SJCRH30 (cell line): ENCODE results near the gene ERBB3. TPM values are rescaled to one million over a fixed set of nuclear protein-coding genes. Genes with fewer than 3 reads are reported as not detected.
"Not testable (repeated sequence)": the region's sequence is repeated elsewhere in the genome, so short reads cannot be mapped to it uniquely, and the experiment has no call there.

Experiments
- DNase-seq, 2 experiments: peaks; one replicate each; pipeline ENCODE4 v3.0.0-alpha.2; 2015 to 2020
- H3K27ac ChIP-seq: fragments of 250-450 bp; sonication (Bioruptor Pico); 2 replicates; pipeline ENCODE4 v1.5.1; 2020; ENCODE audit warnings: mild to moderate bottlenecking, moderate library complexity
- H3K27me3 ChIP-seq: fragments of 250-450 bp; sonication (Bioruptor Pico); 2 replicates; pipeline ENCODE4 v1.5.1; 2020; ENCODE audit warnings: mild to moderate bottlenecking, moderate library complexity
- H3K36me3 ChIP-seq: fragments of 250-450 bp; sonication (Bioruptor Pico); 2 replicates; pipeline ENCODE4 v1.5.1; 2020; ENCODE audit warnings: mild to moderate bottlenecking, moderate library complexity
- H3K4me1 ChIP-seq: fragments of 250-450 bp; sonication (Bioruptor Pico); 2 replicates; pipeline ENCODE4 v1.5.1; 2020; ENCODE audit warnings: mild to moderate bottlenecking, moderate library complexity
- H3K4me3 ChIP-seq: fragments of 250-450 bp; sonication (Bioruptor Pico); 2 replicates; pipeline ENCODE4 v1.5.1; 2020; ENCODE audit warnings: mild to moderate bottlenecking, moderate library complexity
- H3K9me3 ChIP-seq: fragments of 250-450 bp; sonication (Bioruptor Pico); replicated peaks from 2 replicates; pipeline ENCODE4 v1.5.1; 2020; ENCODE audit warnings: mild to moderate bottlenecking, moderate library complexity
- total RNA-seq: library from RNA; depleted of rRNA; stranded (reverse); fragments of >200 nt; shearing (Covaris generic); gene quantifications from 2 replicates; pipeline ENCODE4 v1.2.3, GENCODE V29; 2014

Gene ERBB3
- total RNA-seq, 1 experiment from 2014 or later = 38.0 TPM

DNA sequence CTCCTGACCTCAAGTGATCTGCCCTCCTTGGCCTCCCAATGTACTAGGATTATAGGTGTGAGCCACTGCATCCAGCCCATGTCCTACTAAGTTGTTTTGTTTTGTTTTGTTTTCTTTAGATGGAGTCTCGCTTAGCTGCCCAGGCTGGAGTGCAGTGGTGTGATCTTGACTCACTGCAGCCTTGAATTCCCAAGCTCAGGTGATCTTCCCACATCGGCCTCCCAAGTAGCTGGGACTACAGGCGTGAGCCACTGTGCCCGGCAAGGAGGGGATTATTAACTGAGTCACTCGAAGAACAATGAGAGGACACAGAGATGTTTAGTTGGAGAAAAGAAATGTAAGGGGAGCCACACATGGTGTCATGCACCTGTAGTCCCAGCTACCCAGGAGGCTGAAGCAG, 18.0 kb upstream of the ERBB3 start:
- H3K27me3 ChIP-seq = no peaks in the 10 kb centered on the region
- no peak overlapping the region for H3K27ac ChIP-seq
- H3K9me3 ChIP-seq = no peaks in the 10 kb centered on the region
- no peaks in the 10 kb centered on the region for H3K4me1 ChIP-seq
- no peaks in the 10 kb centered on the region for H3K36me3 ChIP-seq
- no peak for DNase-seq
- H3K4me3 ChIP-seq = no peak overlapping the region

DNA sequence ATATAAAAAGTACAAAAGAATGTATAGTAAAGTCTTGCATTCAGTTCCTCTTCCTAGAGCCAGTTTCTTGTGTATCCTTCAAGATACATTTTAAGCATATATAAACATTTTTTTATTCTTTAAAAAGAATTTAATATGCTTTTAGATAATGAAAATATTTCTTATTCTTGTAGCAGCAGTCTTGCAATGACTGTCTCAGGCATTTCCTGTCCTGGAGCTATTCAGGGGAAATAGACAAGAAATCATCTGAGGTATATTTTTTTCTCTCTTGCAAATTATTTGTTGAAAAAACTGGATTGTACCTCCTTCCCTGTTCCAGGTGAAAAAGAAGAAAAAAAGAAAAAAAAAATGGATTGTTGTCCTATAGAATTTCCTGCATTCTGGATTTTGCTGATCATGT, 17.0 kb upstream of the ERBB3 start:
- no peaks in the 10 kb centered on the region for H3K36me3 ChIP-seq
- no peaks in the 10 kb centered on the region for H3K27me3 ChIP-seq
- no peak for DNase-seq
- no peak overlapping the region for H3K27ac ChIP-seq
- no peaks in the 10 kb centered on the region for H3K4me1 ChIP-seq
- no peaks in the 10 kb centered on the region for H3K9me3 ChIP-seq
- no peak overlapping the region for H3K4me3 ChIP-seq

DNA sequence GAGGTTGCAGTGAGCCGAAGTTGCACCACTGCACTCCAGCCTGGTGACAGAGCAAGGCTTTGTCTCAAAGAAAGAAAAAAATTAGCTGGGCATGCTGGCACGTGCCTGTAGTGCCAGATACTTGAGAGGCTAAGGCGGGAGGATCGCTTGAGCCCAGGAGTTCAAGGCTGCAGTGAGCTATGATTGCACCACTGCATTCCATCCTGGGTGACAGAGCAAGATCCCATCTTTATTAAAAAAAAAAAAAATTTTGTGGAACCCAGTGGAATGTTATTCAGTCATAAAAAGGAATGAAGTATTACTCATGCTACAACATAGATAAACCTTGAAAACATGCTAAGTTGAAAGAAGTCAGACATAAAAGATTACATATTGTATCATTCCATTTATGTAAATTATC, 8.3 kb upstream of the ERBB3 start:
- no peak for DNase-seq
- Histone ChIP-seq H3K27ac (no peak overlapping the region), H3K36me3 (no peaks in the 10 kb centered on the region), H3K4me1 (no peaks in the 10 kb centered on the region), H3K4me3 (no peak overlapping the region), H3K27me3 (no peaks in the 10 kb centered on the region), H3K9me3 (no peaks in the 10 kb centered on the region)

DNA sequence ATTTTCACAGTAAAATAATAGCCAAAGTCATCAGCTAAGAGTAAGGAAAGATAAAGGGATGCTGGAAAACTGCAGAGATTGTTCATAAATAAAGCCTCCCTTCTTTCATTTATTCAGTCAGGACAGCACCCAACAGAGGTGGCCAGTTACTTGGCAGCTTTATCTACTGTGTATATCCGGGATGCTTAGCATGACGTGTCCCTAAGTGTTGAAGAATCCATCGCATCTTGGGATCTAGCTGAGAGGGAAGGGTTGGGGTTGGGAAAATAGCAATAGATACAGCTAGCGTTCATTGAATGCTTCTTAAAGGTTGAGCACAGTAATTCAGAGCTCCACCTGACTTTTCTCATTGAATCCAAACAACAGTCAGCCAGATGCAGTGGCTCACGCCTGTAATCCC, 5.6 kb upstream of the ERBB3 start:
- no peaks in the 10 kb centered on the region for H3K9me3 ChIP-seq
- H3K4me1 ChIP-seq = no peaks in the 10 kb centered on the region
- H3K4me3 ChIP-seq = no peak overlapping the region
- H3K27me3 ChIP-seq = no peaks in the 10 kb centered on the region
- H3K36me3 ChIP-seq = no peaks in the 10 kb centered on the region
- DNase-seq = no peak
- no peak overlapping the region for H3K27ac ChIP-seq

DNA sequence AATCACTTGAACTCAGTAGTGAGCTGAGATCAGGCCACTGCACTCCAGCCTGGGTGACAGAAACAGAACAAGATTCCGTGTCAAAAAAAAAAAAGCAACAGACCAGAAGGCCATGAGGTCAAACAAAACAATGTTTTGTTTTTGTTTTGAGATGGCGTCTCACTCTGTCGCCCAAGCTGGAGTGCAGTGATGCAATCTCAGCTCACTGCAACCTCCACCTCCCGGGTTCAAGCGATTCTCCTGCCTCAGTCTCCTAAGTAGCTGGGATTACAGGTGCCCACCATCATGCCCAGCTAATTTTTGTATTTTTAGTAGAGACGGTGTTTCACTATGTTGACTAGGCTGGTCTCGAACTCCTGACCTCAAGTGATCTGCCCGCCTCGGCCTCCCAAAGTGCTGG, 2.0 kb upstream of the ERBB3 start:
- H3K27me3 ChIP-seq, H3K9me3 ChIP-seq, H3K27ac ChIP-seq, H3K4me3 ChIP-seq, H3K36me3 ChIP-seq, DNase-seq: not testable (repeated sequence)
- H3K4me1 ChIP-seq = peaks cover 22% of the 10 kb centered on the region

DNA sequence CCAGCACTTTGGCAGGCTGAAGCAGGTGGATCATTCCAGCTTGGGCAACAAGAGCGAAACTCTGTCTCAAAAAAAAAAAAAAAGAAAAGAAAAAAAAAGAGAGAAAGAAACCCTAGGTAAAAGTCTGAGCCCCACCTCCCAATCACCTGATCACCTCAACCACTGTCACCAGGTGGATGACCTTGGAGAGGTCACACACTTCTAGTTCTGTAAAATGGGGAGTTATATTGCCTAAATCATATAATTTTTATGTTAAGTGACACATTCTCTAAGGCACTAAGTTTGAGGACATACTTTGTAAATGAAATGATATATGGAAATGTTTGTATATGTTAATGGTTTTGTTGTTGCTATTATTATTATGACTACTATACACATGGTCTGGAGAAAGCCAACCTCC, 1.5 kb upstream of the ERBB3 start:
- DNase-seq = no peak
- Histone ChIP-seq H3K36me3 (no peaks in the 10 kb centered on the region), H3K9me3 (no peaks in the 10 kb centered on the region), H3K4me3 (peak overlapping the region; percentile 86), H3K4me1 (peaks cover 25% of the 10 kb centered on the region), H3K27ac (peak overlapping the region; percentile 97), H3K27me3 (no peaks in the 10 kb centered on the region)

DNA sequence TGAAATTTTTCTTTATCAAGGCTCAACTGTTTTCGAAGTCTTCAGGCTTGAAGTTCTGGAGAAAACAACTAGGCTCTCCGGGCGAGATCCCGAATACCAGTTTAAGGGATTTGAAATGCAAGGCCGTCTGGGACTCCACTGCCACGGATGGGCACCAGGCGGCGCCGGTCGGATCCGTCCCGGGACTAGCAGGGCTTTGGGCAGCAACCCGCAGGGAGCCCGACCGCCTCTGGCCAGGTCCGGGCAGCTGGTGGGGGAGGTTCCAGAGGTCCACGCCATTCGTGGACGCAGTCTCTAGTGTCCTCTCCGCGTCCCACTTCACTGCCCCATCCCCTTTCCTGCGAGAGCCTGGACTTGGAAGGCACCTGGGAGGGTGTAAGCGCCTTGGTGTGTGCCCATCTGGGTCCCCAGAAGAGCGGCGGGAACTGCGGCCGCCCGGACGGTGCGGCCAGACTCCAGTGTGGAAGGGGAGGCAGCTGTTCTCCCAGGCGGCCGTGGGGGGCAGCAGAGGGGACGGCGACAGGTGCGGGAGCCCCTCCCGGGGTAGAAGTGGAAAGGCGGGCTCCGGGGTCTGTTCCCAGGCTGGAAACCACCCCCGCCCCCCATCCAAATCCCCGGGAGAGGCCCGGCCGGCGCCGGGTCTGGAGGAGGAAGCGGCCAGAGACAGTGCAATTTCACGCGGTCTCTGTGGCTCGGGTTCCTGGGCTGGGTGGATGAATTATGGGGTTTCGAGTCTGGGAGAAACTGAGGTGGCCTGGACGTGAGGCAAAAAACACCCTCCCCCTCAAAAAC, 838 bp upstream of the ERBB3 start:
- peaks cover 25% of the 10 kb centered on the region for H3K4me1 ChIP-seq
- no peaks in the 10 kb centered on the region for H3K36me3 ChIP-seq
- peak overlapping the region; percentile 86 for H3K4me3 ChIP-seq
- peak; percentile 95 to 97 for DNase-seq
- H3K27me3 ChIP-seq = no peaks in the 10 kb centered on the region
- H3K9me3 ChIP-seq = no peaks in the 10 kb centered on the region
- peak overlapping the region; percentile 97 for H3K27ac ChIP-seq

DNA sequence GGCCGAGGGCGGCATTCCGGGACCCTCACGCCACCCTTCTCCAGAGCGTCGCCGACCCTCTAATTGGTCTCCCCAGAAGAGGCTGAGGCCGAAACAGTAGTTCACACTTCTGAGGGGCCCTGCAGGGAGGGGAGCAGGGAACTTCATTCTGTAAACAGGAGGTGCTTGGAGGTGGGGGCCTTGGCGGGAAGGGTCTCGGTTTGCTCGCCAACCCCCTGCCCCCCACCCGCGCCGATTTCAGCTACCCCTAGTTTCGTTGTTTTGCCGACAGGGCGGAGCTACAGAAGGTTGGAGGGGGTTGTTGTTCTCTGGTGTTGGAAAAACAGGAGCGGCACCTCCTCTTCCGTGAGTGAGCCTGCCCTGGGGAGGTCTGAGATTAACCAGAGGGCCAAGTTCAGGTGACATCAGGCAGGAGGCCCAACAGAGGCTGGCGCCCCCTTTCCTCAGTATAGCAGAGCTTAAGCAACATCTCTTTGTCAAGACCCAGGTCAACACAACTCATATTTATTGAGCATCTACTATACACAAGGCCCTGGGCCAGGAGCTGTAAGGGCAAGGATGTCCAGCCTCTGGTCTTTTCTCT, 682 bp downstream of the ERBB3 start:
- peak overlapping the region; percentile 97 for H3K27ac ChIP-seq
- H3K4me1 ChIP-seq = peaks cover 25% of the 10 kb centered on the region
- H3K4me3 ChIP-seq = peak overlapping the region; percentile 86
- H3K27me3 ChIP-seq = no peaks in the 10 kb centered on the region
- DNase-seq = peak; percentile 27 to 34
- H3K9me3 ChIP-seq = no peaks in the 10 kb centered on the region
- H3K36me3 ChIP-seq = peaks cover 6% of the 10 kb centered on the region; the same call in 1 of the 2 replicates

DNA sequence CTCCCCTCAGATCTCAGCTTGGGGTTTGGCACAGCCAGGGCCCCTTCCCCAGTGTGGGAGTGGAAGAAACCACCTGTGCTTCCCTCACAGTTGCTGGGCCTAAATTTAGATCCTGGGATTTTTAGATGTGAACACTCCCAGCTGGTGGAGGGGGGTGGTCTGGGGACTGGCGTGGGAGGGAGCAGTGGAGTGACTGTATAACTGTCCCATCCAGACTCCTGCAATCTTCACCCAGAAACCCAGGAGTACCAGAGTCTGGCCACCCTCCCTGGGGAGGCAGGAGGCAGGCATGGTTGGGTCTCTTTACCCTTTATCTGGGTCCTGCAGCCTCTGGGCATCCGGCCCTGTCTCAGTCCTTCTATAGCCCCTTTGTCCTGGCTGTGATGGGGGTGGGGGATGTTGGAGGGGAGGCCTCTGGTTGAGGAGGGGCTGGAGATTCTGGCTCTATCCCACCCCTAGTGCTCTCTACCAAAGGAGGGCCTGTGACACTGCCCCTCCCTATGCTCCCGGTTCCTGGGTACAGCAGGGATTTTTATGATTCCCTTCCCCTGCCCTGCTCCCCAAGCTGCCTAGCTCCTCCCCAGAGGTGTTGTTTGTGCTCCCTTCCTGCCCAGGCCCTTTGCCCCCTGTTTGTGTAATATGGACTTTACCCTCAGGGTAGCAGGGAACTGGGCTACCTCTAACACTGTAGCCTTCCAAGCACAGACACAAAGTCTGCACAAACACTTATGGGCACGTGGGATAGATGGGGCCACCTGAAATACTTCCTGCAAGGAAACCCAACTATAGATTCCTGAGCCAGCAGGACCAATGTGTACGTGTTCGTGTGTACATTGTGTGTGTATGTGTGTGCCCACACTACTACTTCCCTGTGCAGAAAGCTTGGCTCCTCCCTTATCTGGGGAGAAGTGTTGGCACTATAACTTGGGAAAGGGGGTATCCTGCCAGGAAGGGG, 1.7 kb downstream of the ERBB3 start:
- no peaks in the 10 kb centered on the region for H3K9me3 ChIP-seq
- H3K27me3 ChIP-seq = no peaks in the 10 kb centered on the region
- H3K4me3 ChIP-seq = peak overlapping the region; percentile 86
- peak overlapping the region; percentile 18; the same call in 1 of the 2 replicates for H3K27ac ChIP-seq
- H3K4me1 ChIP-seq = peaks cover 25% of the 10 kb centered on the region
- peaks cover 6% of the 10 kb centered on the region; the same call in 1 of the 2 replicates for H3K36me3 ChIP-seq
- peak; percentile 49 to 64 for DNase-seq

DNA sequence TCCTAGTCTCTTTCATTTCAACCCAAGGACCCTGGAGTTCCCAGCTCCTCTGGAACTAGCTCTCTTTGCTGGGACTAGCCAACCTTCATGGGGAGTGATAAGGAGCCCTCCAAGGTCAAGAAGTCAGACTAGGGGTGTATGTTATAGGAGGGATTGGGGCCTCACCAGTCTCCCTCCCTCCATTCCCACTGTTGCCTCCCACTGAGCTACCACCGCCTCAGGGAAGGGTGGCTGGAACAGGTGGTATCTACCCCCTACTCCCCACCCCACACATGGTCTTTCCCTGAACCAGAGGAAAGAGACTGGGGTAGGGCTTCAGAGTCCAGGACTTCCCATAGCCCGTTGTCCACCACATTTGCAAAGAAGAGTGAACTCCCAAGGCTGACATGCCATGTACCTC, 2.4 kb downstream of the ERBB3 start:
- H3K27me3 ChIP-seq = no peaks in the 10 kb centered on the region
- H3K36me3 ChIP-seq = peaks cover 6% of the 10 kb centered on the region; the same call in 1 of the 2 replicates
- H3K9me3 ChIP-seq = no peaks in the 10 kb centered on the region
- peak; percentile 52 to 68 for DNase-seq
- no peak overlapping the region; the same call in 1 of the 2 replicates for H3K27ac ChIP-seq
- H3K4me3 ChIP-seq = no peak overlapping the region
- peaks cover 25% of the 10 kb centered on the region for H3K4me1 ChIP-seq

DNA sequence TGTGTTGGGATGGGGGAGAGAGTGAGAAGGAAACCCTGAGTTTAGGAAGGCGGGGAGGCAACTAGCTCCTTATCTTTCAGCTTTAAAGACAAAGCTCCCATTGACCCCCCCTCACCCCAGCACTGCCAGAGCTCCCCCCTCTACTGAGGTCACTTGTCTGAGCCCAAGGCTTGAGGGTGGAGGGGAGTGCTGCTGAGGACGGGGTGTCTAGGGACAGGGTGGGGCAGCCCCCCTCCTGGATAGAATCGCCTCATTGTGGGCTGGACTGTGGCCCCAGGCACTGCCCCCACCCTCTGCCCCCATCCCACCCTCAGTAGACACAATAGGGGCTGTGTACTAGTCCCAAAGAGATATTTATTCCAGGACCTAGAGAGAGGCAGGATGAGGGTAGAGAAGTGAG, 3.0 kb downstream of the ERBB3 start:
- DNase-seq = peak; percentile 11 to 27
- H3K36me3 ChIP-seq = peaks cover 6% of the 10 kb centered on the region; the same call in 1 of the 2 replicates
- peaks cover 25% of the 10 kb centered on the region for H3K4me1 ChIP-seq
- H3K4me3 ChIP-seq = no peak overlapping the region
- H3K27ac ChIP-seq = no peak overlapping the region
- H3K27me3 ChIP-seq = no peaks in the 10 kb centered on the region
- H3K9me3 ChIP-seq = no peaks in the 10 kb centered on the region

DNA sequence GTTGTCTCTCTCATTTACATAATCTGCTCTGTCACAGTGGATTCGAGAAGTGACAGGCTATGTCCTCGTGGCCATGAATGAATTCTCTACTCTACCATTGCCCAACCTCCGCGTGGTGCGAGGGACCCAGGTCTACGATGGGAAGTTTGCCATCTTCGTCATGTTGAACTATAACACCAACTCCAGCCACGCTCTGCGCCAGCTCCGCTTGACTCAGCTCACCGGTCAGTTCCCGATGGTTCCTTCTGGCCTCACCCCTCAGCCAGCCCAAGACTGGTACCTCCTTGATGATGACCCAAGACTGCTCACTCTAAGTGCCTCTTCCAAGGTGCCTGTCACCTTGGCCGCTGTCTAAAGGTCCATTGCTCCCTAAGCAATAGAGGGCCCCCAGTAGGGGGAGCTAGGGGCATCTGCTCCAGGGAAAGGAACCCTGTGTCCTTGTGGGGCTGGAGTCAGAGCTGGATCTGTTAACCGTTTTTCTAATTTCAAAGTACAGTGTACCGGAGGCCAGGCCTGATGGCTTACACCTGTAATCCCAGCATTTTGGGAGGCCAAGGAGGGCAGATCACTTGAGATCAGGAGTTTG, 5.1 kb downstream of the ERBB3 start:
- no peaks in the 10 kb centered on the region for H3K9me3 ChIP-seq

DNA sequence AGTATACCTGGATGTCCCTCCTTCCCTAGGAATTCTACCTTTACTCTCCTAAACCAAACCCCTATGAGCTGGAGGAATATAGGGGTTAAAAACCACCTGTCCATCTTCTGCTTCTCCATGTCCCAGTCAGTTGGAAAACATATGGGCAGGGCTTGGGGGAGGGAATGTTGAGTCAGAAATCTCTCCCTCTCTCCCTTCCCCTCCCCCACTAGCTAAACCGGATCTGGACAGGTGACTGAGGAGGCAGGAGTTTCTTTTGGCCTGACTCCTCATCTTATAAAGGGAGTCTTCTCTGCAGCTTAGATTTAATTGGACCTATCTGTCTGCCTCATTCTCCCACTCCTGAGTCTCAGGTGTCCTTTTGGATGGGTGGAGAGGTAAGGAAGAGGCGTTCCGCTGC, 6.1 kb downstream of the ERBB3 start:
- no peaks in the 10 kb centered on the region for H3K9me3 ChIP-seq
- DNase-seq = no peak
- peaks cover 23% of the 10 kb centered on the region; the same call in 1 of the 2 replicates for H3K36me3 ChIP-seq
- H3K27ac ChIP-seq = no peak overlapping the region
- H3K27me3 ChIP-seq = no peaks in the 10 kb centered on the region
- peaks cover 22% of the 10 kb centered on the region for H3K4me1 ChIP-seq
- no peak overlapping the region for H3K4me3 ChIP-seq

More for the DNA sequence above, 5.1 kb downstream of the ERBB3 start:
- peak; percentile 25 to 39 for DNase-seq
- Histone ChIP-seq H3K27ac (no peak overlapping the region), H3K4me3 (no peak overlapping the region), H3K4me1 (peaks cover 25% of the 10 kb centered on the region), H3K27me3 (no peaks in the 10 kb centered on the region), H3K36me3 (peaks cover 18% of the 10 kb centered on the region; the same call in 1 of the 2 replicates)

DNA sequence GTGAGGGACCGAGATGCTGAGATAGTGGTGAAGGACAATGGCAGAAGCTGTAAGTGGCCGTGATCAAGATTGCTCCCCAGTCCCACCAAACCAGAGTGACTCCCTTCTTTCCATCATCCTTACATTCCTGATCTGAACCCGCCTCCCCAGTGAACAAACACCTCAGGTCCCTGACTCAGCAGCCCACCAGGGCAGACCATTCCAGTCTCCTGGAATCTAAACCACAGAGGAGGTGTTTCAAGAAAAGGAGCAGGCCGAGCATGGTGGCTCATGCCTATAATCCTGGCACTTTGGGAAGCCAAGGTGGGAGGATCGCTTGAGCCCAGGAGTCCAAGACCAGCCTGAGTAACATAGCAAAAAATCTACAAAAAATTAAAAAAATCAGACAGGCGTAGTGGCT, 6.6 kb downstream of the ERBB3 start:
- Histone ChIP-seq H3K27ac (no peak overlapping the region), H3K4me1 (peaks cover 16% of the 10 kb centered on the region), H3K27me3 (no peaks in the 10 kb centered on the region), H3K9me3 (no peaks in the 10 kb centered on the region), H3K4me3 (no peak overlapping the region), H3K36me3 (peaks cover 23% of the 10 kb centered on the region; the same call in 1 of the 2 replicates)
- no peak for DNase-seq
